IMR-90 (cell line): ENCODE results near the gene TLCD2. TPM values are rescaled to one million over a fixed set of nuclear protein-coding genes. Genes with fewer than 3 reads are reported as not detected.

Experiments used
- ATAC-seq: fragments of 200-7000 bp; cut with Tn5 transposase; 2 replicates; pipeline ENCODE4 v1.9.1; 2020; ENCODE audit warnings: low read depth, mild to moderate bottlenecking, moderate library complexity
- BruUV-seq: library from RNA; stranded (reverse); fragments of 400-500 nt; replicated peaks from 2 replicates; lab custom pipeline; 2021; lab: Mats Ljungman, UMichigan
- CTCF ChIA-PET: fragments of 300-600 bp; formaldehyde crosslinking; extraction: SDS; loops from one replicate; lab custom pipeline; 2021; ENCODE audit warnings: antibody characterized with exemption; lab: Yijun Ruan, JAX
- POLR2A ChIA-PET: fragments of 300-600 bp; sonication (Branson Sonifier 250); formaldehyde crosslinking; loops from one replicate; lab custom pipeline; 2022; ENCODE audit warnings: antibody characterized with exemption; ENCODE audit not compliant: unreplicated experiment; lab: Charles Lee
- DNase-seq: peaks from one replicate; pipeline ENCODE4 v3.0.0; 2013
- H2AFZ ChIP-seq: replicated peaks from 2 replicates; pipeline ENCODE3; 2013; ENCODE audit warnings: low read length, mild to moderate bottlenecking; ENCODE audit not compliant: poor library complexity
- H2AK5ac ChIP-seq: 2 replicates; pipeline ENCODE4 v1.6.1; 2013; ENCODE audit warnings: low read depth, low read length, inconsistent platforms
- H2AK9ac ChIP-seq: replicated peaks from 2 replicates; pipeline ENCODE3; 2013; ENCODE audit warnings: mild to moderate bottlenecking, low read depth, low read length, moderate library complexity; ENCODE audit not compliant: poor library complexity
- H2BK120ac ChIP-seq: 2 replicates; pipeline ENCODE4 v1.6.1; 2013; ENCODE audit warnings: low read depth, low read length, inconsistent platforms
- H2BK15ac ChIP-seq: 3 replicates; pipeline ENCODE4 v1.6.1; 2013; ENCODE audit warnings: low read depth, low read length, inconsistent platforms
- H2BK20ac ChIP-seq: 2 replicates; pipeline ENCODE4 v1.6.1; 2013; ENCODE audit warnings: low read depth, mild to moderate bottlenecking, inconsistent platforms, low read length, moderate library complexity
- H2BK5ac ChIP-seq: 2 replicates; pipeline ENCODE4 v1.6.1; 2013; ENCODE audit warnings: mild to moderate bottlenecking, low read depth, low read length, inconsistent platforms; ENCODE audit not compliant: poor library complexity, severe bottlenecking
- H3K14ac ChIP-seq: replicated peaks from 2 replicates; pipeline ENCODE4 v1.6.1; 2013; ENCODE audit warnings: low read depth, low read length, inconsistent platforms
- H3K18ac ChIP-seq: 2 replicates; pipeline ENCODE4 v1.6.1; 2013; ENCODE audit warnings: low read depth, low read length, control low read depth
- H3K23ac ChIP-seq: 2 replicates; pipeline ENCODE4 v1.6.1; 2013; ENCODE audit warnings: low read depth, low read length, inconsistent platforms
- H3K27ac ChIP-seq: 2 replicates; pipeline ENCODE4 v1.5.1; 2013; ENCODE audit warnings: mild to moderate bottlenecking, control low read depth, low read length; ENCODE audit not compliant: insufficient read depth
- H3K27me3 ChIP-seq: 2 replicates; pipeline ENCODE4 v1.6.1; 2013; ENCODE audit warnings: low read length; ENCODE audit not compliant: control insufficient read depth, insufficient read depth
- H3K36me3 ChIP-seq: 2 replicates; pipeline ENCODE4 v1.6.1; 2013; ENCODE audit warnings: low read length, mixed read lengths; ENCODE audit not compliant: control insufficient read depth, insufficient read depth
- H3K4ac ChIP-seq: 2 replicates; pipeline ENCODE4 v1.6.1; 2013; ENCODE audit warnings: low read depth, low read length, inconsistent platforms
- H3K4me1 ChIP-seq: 2 replicates; pipeline ENCODE4 v1.6.1; 2013; ENCODE audit warnings: low read length, mixed read lengths; ENCODE audit not compliant: control insufficient read depth, insufficient read depth
- H3K4me2 ChIP-seq: 2 replicates; pipeline ENCODE4 v1.6.1; 2013; ENCODE audit warnings: low read depth, mild to moderate bottlenecking, control low read depth, low read length, moderate library complexity
- H3K4me3 ChIP-seq: 2 replicates; pipeline ENCODE4 v1.5.1; 2013; ENCODE audit warnings: low read depth, mild to moderate bottlenecking, control low read depth, low read length, moderate library complexity; ENCODE audit not compliant: insufficient read depth
- H3K56ac ChIP-seq: 2 replicates; pipeline ENCODE4 v1.6.1; 2013; ENCODE audit warnings: low read length, inconsistent platforms; ENCODE audit not compliant: insufficient read depth; ENCODE audit errors: extremely low read depth
- H3K79me1 ChIP-seq, 2 experiments: 2 replicates each; pipeline ENCODE4 v1.6.1; 2013; ENCODE audit warnings: low read length in 2 of 2, inconsistent platforms in 1 of 2, low read depth in 1 of 2
- H3K9ac ChIP-seq: 2 replicates; pipeline ENCODE4 v1.6.1; 2013; ENCODE audit warnings: low read depth, low read length, control low read depth
- H3K9me1 ChIP-seq: 2 replicates; pipeline ENCODE4 v1.6.1; 2013; ENCODE audit warnings: low read length, inconsistent platforms; ENCODE audit not compliant: insufficient read depth
- H3K9me3 ChIP-seq: 2 replicates; pipeline ENCODE4 v1.6.1; 2013; ENCODE audit warnings: low read length; ENCODE audit not compliant: control insufficient read depth, insufficient read depth
- H4K20me1 ChIP-seq: 2 replicates; pipeline ENCODE4 v1.6.1; 2013; ENCODE audit warnings: low read length, inconsistent platforms; ENCODE audit not compliant: insufficient read depth
- H4K5ac ChIP-seq: 2 replicates; pipeline ENCODE4 v1.6.1; 2013; ENCODE audit warnings: mild to moderate bottlenecking, low read depth, low read length, control low read depth
- H4K8ac ChIP-seq, 2 experiments: 2 replicates each; pipeline ENCODE4 v1.6.1; 2013; ENCODE audit warnings: low read depth in 2 of 2, low read length in 2 of 2, control low read depth in 1 of 2, inconsistent platforms in 1 of 2
- H4K91ac ChIP-seq: 2 replicates; pipeline ENCODE4 v1.6.1; 2013; ENCODE audit warnings: low read depth, low read length, inconsistent platforms; ENCODE audit not compliant: insufficient read depth
- BHLHE40 ChIP-seq: fragments of 150-350 bp; IDR thresholded peaks from 2 replicates; pipeline ENCODE4 v1.6.1; 2016; ENCODE audit warnings: mild to moderate bottlenecking, low read depth, low read length
- CEBPB ChIP-seq: IDR thresholded peaks from 2 replicates; pipeline ENCODE4 v1.6.1; 2012; ENCODE audit warnings: low read depth, low read length, improper control_type of control experiment
- ELK1 ChIP-seq: fragments of 150-350 bp; IDR thresholded peaks from 2 replicates; pipeline ENCODE4 v1.6.1; 2016; ENCODE audit warnings: low read depth, mild to moderate bottlenecking, low read length, moderate library complexity, borderline replicate concordance
- FOS ChIP-seq: fragments of 150-350 bp; IDR thresholded peaks from 2 replicates; pipeline ENCODE4 v1.6.1; 2016; ENCODE audit warnings: low read depth, low read length
- MAFK ChIP-seq: IDR thresholded peaks from 2 replicates; pipeline ENCODE4 v1.6.1; 2012; ENCODE audit warnings: low read depth, low read length, improper control_type of control experiment
- MXI1 ChIP-seq: IDR thresholded peaks from 2 replicates; pipeline ENCODE4 v1.6.1; 2012; ENCODE audit warnings: low read depth, mild to moderate bottlenecking, low read length, moderate library complexity, borderline replicate concordance
- POLR2A ChIP-seq: IDR thresholded peaks from 2 replicates; pipeline ENCODE4 v1.6.1; 2012; ENCODE audit warnings: mild to moderate bottlenecking, low read depth, low read length
- RCOR1 ChIP-seq: IDR thresholded peaks from 2 replicates; pipeline ENCODE4 v1.6.1; 2012; ENCODE audit warnings: mild to moderate bottlenecking, low read length, improper control_type of control experiment; ENCODE audit not compliant: insufficient replicate concordance
- RFX5 ChIP-seq: IDR thresholded peaks from 2 replicates; pipeline ENCODE4 v1.8.0; 2012; ENCODE audit warnings: low read depth, mild to moderate bottlenecking, low read length, moderate library complexity
- SMC3 ChIP-seq: fragments of 150-350 bp; IDR thresholded peaks from 2 replicates; pipeline ENCODE4 v1.6.1; 2016; ENCODE audit warnings: low read depth, mild to moderate bottlenecking, antibody characterized with exemption, low read length, moderate library complexity
- USF2 ChIP-seq: fragments of 150-350 bp; IDR thresholded peaks from 2 replicates; pipeline ENCODE4 v1.6.1; 2017; ENCODE audit warnings: mild to moderate bottlenecking, antibody characterized with exemption, low read length, low read depth
- WGBS, 2 experiments: methylation state at CpG; one replicate each; pipeline versions ENCODE4 v1.1.5 to v1.1.7; 2013; ENCODE audit warnings: missing lambda C conversion rate in 2 of 2; ENCODE audit not compliant: insufficient read length in 1 of 2; ENCODE audit errors: extremely low coverage in 2 of 2; 5-methylcytosine and 5-hydroxymethylcytosine counted together
- dilution Hi-C: fragments of 300-500 bp; cut with HindIII; formaldehyde crosslinking; loops from one replicate; pipeline ENCODE4 v1.14.3; 2018; ENCODE audit warnings: low sequenced_read_pairs; ENCODE audit not compliant: unreplicated experiment
- in situ Hi-C: fragments of 300-500 bp; cut with MboI; formaldehyde crosslinking; loops from 3 replicates; pipeline ENCODE4 v1.14.3; 2019; ENCODE audit warnings: low sequenced_read_pairs, inconsistent platforms, mixed read lengths
- intact Hi-C: fragments of 100-400 bp; cut with micrococcal nuclease; formaldehyde crosslinking; loops from 2 replicates; pipeline ENCODE4 v1.10.0; 2022
- polyA plus RNA-seq, 3 experiments: library from polyadenylated mRNA; depleted of rRNA; stranded (reverse); fragments of >200 nt; gene quantifications; 2 replicates each; pipeline ENCODE4 v1.2.3, GENCODE V29; 2012; ENCODE audit warnings: low replicate concordance in 1 of 3
- total RNA-seq: library from RNA; depleted of rRNA; stranded (reverse); fragments of >200 nt; gene quantifications from 2 replicates; pipeline ENCODE4 v1.2.3, GENCODE V29; 2012
- TF ChIP-seq, protein P1 (sequence below): conservative IDR thresholded peaks from 2 replicates; pipeline ENCODE4 v1.5.1; 2012; ENCODE audit warnings: mild to moderate bottlenecking, low read depth, low read length, improper control_type of control experiment

TLCD2 gene
- total and polyA plus RNA-seq, 2 of the 4 experiments (the other 2 are of a cell fraction), result 0.72 to 1.2 TPM

DNA sequence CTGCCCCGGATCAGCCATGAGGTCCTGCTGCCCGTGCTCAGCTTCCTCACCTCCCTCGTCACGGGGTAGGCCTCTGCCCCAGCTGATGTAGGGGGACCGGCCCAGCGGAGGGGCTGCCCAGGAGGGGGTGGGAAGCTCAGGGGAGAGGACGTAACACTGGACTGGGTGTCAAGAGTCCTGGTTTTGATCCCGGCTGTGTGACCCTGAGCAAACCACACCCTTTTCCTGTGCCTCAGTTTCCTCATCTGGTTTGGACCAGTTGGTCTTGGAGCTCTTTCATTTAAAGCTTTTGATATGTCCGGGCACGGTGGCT lies 21.0 kb upstream of the TLCD2 start:
- DNase-seq (no peak), ATAC-seq (no peak; the same call in 1 of the 2 replicates)
- in situ Hi-C loops, result no loop called here

More for the DNA sequence above, 21.0 kb upstream of the TLCD2 start:
- no peak overlapping the region for H3K4ac ChIP-seq
- no peaks in the 10 kb centered on the region for H4K20me1 ChIP-seq
- H3K79me1 ChIP-seq, result peaks cover 3 to 15% of the 10 kb centered on the region in 2 experiments
- H4K91ac ChIP-seq, result no peak overlapping the region
- no peak overlapping the region for H2AFZ ChIP-seq
- H3K23ac ChIP-seq, result no peak overlapping the region
- H3K27me3 ChIP-seq, result no peaks in the 10 kb centered on the region
- H3K36me3 ChIP-seq, result peaks cover 32% of the 10 kb centered on the region; the same call in 1 of the 2 replicates
- POLR2A ChIA-PET, result no interaction called here
- H3K9ac ChIP-seq, result no peak overlapping the region
- no peak overlapping the region for H3K18ac ChIP-seq
- H3K27ac ChIP-seq, result no peak overlapping the region
- no peak overlapping the region for H2BK20ac ChIP-seq
- H2AK5ac ChIP-seq, result no peak overlapping the region
- no peaks in the 10 kb centered on the region for H3K9me1 ChIP-seq
- dilution Hi-C loops, result no loop called here
- no peak overlapping the region for H3K56ac ChIP-seq
- H4K5ac ChIP-seq, result no peak overlapping the region
- H2BK15ac ChIP-seq, result no peak overlapping the region
- no peak overlapping the region for H3K4me2 ChIP-seq
- TF ChIP-seq MAFK (no peak), POLR2A (no peak), RFX5 (no peak), SMC3 (no peak), BHLHE40 (no peak), MXI1 (no peak), FOS (no peak), USF2 (no peak), ELK1 (no peak), CEBPB (no peak), RCOR1 (no peak)
- TF ChIP-seq, protein P1, sequence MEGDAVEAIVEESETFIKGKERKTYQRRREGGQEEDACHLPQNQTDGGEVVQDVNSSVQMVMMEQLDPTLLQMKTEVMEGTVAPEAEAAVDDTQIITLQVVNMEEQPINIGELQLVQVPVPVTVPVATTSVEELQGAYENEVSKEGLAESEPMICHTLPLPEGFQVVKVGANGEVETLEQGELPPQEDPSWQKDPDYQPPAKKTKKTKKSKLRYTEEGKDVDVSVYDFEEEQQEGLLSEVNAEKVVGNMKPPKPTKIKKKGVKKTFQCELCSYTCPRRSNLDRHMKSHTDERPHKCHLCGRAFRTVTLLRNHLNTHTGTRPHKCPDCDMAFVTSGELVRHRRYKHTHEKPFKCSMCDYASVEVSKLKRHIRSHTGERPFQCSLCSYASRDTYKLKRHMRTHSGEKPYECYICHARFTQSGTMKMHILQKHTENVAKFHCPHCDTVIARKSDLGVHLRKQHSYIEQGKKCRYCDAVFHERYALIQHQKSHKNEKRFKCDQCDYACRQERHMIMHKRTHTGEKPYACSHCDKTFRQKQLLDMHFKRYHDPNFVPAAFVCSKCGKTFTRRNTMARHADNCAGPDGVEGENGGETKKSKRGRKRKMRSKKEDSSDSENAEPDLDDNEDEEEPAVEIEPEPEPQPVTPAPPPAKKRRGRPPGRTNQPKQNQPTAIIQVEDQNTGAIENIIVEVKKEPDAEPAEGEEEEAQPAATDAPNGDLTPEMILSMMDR, result no peak
- H4K8ac ChIP-seq, result no peak overlapping the region
- no TSS peak for BruUV-seq
- H3K14ac ChIP-seq, result no peak overlapping the region
- H3K9me3 ChIP-seq, result no peaks in the 10 kb centered on the region
- intact Hi-C loops, result no loop called here
- no CpG with 5 or more reads among the region's 10 CpGs for WGBS, 2 experiments
- no peak overlapping the region for H2BK120ac ChIP-seq
- CTCF ChIA-PET, result no interaction called here
- no peak overlapping the region for H2BK5ac ChIP-seq
- no peak overlapping the region for H3K4me3 ChIP-seq
- no peak overlapping the region for H2AK9ac ChIP-seq
- H3K4me1 ChIP-seq, result peaks cover under 1% of the 10 kb centered on the region
